CD4-positive, alpha-beta T cell treated with Interleukin-15 for 1 hour (primary cell): ENCODE results near the gene CAPN2.
"Not testable (repeated sequence)": the region's sequence is repeated elsewhere in the genome, so short reads cannot be mapped to it uniquely, and the experiment has no call there.

Source experiments
- DNase-seq: peaks from one replicate; pipeline ENCODE4 v3.0.0-alpha.2; 2020

The CAPN2 gene

DNA sequence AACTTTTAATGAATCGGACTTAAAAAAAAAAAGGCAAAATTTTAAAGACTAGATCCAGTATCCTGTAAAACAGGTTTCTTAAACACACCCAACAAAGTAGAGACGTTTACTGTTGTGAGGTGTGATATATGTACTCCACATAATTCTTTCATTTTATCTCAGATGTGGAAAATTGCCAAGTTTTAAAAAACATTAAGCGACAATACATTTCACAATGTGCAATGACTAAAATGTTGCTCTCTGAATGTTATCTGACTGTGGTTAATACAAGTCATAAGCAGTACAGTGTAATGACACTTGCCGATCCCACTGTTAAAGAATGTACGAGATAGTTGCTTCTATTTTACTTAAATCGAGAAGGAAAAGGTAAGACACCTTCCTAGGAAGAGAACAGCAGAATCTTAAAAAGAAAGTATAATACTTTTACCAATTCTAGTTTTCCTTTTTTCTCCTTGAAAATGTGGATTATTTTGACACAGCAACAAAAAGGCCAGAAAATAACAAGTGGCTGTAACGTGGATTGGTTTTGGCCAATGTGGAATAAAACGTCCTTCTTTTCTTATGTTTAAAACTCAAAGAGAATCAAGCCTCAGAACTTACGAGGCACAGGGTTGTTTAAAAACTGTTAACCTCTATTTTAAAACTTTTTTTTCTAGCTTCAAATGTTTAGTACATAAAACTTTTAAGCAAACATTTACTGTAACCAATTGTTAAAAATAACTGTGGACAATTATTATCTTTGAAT, 82.0 kb downstream of the CAPN2 start:
- DNase-seq: no peak

DNA sequence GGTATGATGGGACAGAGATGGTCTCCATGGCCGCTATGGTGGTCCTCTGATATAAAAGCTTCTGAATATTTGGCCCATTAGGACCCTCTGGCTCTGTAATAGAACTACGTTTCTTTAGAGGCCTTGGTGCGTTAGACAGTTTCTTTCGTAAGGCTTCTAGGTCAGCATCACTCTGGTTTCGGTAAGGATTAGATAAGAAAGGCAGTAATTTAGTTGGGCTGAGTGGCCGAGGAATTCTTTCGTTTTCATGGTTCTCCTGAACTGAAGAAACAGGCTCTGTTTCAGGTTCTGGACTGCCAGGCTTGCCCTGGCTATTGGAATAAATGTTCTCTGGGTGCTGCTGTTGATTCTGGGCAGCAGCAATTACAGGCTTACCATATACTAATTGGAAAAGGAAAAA, 83.9 kb downstream of the CAPN2 start:
- DNase-seq: no peak

DNA sequence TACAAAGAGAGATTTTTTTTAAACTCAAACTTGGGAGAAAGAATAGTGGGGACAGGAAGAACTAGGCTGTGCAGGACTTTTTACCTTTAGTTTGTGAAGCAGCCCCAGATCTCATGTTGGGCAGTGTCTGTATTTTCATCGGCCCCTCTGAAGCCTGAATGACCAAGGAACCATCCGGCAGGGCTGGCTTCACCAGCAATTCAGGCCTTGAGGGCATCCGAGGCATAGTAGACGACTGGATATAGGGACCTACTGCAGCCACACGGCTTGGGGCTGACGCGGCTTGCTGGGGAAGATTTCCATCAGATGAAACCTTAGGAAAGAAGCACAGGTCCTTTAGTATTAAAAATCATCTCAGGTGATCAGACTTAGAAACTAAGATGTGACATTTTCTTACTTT, 89.7 kb downstream of the CAPN2 start:
- no peak for DNase-seq

DNA sequence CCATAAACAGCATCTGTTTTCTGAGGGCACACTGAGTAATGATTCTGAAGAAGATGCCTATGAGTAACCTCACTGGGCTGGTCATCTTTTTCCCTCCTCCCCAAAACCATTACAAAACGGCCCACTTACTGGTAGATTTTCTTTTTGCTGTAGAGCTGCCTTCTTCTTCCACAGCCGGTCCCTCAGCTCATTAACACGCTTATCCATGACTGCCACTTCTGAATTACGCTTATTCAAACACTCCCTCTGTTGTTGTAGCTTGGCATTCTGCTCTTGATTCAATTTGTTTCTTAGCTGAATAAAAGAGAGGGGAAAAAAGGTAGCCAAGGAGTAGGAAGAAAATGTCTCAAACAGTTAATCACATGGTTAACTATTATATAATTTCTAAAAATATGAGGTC, 90.3 kb downstream of the CAPN2 start:
- DNase-seq: no peak

DNA sequence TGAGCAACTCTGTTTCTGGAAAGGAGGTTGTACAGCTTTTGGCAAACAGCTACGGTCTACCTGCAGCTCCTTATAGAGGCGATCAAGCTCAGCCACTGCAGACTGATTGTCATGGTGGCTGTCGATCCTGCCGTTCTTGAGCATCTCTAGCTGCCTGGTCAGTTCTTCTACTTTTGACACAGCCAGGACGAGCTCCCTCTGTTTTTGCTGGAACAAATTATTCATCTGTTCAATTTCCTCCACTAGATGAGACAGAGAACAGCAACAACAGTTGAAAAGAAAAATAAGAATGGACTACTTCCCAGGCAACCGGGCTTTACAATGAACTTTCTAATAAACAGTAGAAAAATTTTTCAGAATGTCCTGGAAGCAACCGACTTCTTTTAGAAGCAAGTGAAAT, 90.9 kb downstream of the CAPN2 start:
- no peak for DNase-seq

DNA sequence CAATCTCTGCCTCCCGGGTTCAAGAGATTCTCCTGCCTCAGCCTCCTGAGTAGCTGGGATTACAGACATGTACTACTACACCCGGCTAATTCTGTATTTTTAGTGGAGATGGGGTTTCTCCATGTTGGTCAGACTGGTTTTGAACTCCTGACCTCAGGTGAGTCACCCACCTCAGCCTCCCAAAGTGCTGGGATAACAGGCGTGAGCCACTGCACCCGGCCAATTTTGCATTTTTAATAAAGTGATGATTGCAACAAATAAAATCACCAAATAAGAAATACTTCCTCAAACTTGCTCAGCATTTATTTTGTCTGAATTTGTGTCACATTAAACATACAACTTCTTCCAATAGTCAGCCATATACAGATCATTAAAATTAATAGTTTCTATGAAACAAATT, 97.6 kb downstream of the CAPN2 start:
- DNase-seq: not testable (repeated sequence)

DNA sequence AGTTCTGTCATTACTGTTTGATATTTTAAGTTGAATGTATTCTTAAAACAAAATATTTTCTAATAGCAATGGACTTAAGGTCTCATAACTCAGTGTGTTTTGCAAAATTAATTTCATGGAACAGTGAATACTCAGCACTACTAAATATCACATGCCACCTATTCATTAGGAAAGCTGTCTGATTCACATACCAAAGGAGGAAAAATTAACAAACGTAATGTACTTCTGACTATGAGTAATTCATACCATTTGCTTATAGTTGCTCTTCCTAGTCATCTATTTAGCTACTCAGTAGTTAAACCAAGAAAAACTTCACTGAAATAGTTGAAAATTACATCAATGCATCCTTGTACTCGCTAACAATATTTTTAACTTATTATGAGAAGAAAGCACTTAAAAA, 98.2 kb downstream of the CAPN2 start:
- DNase-seq: no peak

DNA sequence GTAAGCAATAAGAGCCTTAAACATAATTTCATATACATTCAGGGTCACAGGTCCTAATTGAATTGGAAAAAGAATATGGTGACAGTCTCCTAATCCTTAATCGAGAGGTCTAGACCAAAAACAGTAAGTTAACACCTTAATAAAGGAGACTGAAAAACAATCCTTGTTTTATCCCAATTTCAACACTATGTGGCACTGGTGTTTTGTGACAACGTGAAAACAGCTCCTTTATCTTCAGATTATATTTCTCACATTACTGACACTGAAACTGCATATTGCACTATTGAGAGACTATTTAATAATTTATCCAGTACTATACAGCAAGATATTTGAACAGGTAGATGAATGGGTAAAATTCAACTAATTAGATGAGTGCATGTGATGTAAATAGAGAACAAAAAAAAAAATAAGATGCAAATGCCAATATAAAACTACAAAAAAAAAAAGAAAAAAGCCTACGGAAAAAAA, 99.3 kb downstream of the CAPN2 start:
- no peak for DNase-seq

DNA sequence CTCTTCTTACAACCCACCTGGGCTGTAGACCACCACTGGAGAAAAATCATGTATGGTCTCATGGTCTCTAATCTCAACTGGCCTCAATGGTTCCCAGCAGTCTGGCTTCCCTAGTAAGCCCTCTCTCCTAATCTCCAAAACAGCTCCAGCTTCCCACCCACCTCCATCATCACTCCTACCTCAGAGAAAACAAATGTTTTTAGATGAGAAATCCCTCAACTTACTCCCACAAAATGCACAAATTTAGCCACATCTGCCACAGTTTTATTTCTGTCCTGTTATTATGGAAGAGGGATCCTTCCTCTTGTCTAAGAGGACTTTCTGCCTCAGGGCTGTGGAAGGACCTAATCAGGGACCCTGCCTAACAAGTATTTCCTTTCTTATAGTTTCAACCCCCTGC, 101.3 kb downstream of the CAPN2 start:
- DNase-seq: no peak

DNA sequence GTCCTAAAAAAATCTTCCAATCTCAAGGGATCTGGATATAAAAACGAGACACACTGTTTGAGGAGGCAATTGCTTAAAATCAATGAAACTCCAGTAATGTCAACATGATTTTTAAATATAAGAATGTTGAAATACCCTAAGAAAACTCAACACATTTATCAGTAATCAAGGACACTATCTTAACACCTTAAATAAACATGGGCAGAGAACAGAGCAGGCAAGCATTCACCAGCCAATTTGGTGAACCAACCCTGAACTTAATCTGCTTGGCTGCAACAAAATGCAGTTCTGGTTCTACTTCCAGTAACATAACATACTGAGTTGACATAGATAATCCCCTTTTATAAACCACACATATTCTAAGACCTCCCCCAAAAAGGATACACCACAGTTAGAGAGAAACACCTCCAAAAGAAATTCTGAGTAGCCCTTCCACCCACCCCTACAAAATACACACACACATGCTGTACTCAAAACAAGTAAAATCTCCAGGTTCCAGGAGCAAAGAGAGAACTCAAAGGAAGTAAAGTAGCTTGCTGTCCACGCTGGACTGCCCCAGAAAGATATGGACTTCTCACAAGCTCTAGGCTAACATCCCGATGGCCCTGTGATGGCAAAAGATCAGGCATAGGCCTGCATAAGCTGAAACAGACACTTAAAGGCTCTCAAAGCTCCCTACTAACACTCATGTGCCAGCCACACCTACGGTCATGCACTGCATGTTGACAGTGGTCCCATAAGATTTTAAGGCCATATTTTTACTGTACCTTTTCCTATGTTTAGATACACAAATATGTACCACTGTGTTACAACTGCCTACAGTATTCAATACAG, 102.9 kb downstream of the CAPN2 start:
- DNase-seq: no peak

DNA sequence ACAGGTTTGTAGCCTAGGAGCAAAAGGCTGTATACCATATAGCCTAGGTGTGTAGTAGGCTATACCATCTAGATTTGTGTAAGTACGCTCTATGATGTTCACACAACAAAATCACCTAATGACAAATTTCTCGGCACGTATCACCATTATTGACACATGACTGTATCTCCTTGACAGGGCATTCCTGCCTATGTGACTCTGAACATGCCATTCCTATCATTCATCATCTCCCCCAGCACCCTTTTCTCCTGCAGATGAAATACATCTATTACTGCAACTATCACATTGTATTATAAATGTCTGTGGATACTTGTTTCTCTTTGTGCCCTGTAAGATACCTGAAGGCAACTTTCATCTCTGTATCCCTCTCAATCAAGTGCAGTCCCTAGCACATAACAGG, 103.5 kb downstream of the CAPN2 start:
- DNase-seq: no peak

DNA sequence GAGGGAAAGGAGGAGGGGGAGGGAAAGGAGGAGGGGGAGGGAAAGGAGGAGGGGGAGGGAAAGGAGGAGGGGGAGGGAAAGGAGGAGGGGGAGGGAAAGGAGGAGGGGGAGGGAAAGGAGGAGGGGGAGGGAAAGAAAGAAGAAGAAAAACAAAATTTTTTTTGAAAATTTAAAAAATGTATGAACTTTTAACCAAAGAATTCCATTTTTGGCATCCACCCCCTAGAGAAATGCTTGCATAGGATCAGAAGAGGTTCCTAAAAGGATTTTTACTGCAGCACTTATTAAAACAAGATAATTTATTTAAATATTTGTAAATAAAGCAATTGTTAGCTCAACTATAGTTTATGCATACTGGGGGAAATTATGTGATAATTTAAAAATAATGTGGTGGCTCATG, 104.9 kb downstream of the CAPN2 start:
- DNase-seq: not testable (repeated sequence)

DNA sequence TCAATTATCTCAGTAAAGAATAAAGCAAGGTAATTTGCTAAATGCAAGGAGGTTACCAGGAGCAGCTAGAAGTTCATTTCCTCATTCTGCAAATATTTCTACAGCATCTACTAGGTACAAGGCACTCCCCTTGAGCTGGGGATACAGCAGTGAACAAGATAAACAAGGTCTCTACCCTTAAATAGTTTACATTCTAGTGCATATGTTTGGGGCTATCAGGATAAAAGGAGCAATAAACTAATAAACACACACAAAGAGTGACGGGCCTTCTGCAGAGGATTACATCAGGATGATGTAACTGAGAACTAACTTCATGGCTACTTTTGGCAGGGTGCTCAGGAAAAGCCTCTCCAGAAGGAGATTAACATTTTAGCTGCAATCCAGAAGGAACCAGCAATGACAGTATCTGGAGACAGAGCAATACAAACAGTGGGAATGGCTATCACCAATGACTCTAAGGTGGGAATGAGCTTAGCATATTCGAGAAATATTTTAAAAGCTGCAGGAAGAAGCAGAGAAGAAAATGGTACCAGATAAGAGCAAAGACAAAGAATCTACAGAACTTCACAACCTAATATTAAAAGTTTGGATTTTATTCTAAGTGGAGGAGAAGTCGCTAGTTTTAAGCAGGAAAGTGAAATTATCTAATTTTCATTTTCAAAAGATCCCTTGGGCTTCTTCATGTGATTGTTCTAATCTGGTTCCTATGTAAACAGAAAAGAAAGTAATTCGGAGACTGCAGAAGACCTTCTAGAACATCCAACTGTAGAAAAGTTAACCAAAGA, 107.6 kb downstream of the CAPN2 start:
- no peak for DNase-seq

DNA sequence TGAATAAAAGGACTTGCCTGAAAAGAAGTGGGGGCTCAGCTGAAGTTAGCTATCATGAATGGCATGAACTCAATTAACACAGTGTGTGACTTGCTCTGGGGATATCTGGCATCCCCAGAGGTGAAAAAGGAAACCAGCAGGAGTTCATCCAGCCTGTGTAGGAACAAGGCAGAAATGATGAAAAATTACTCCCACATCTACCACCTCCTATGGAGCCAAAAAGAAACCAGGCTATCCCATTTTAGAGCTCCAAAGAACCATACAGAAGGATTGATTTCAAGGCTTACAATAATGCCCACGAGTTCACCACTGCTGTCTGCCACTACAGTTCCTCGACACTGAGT, 108.1 kb downstream of the CAPN2 start:
- DNase-seq: no peak

DNA sequence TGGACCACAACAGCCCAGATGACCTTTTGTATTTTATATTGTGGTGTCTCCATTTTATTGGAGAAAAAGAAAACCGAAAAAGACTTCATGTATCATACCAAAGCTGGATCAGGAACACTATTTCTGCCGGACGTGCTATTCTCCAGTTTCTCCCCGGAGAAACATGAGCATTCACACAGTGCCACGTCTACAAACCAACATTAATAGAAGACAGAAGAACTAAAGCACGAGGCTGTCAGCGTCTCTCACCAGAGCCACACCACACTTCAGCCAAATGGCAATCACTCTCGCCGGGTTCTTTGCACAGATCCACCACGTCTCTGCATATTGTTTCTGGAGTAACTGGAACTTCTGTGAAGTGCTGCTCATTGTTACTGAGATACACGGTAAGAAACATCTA, 108.6 kb downstream of the CAPN2 start:
- no peak for DNase-seq

DNA sequence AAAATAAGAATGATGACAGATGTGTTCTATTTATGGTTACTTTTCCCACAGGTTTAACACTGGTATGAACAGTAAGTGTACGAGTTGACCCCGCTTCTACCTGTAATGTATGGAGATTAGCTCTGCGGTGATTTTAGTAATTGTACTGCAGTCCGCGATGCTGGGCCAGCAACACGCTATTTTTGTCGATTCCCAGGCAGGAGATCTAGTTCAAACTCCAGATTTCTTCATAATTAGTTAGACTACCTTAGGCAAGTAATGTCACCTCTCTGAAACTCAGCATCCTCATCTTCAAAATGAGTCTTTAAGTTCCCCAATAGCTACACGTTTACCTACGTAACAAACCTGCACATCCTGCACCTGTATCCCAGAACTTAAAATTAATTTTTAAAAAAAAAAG, 111.9 kb downstream of the CAPN2 start:
- DNase-seq: no peak

DNA sequence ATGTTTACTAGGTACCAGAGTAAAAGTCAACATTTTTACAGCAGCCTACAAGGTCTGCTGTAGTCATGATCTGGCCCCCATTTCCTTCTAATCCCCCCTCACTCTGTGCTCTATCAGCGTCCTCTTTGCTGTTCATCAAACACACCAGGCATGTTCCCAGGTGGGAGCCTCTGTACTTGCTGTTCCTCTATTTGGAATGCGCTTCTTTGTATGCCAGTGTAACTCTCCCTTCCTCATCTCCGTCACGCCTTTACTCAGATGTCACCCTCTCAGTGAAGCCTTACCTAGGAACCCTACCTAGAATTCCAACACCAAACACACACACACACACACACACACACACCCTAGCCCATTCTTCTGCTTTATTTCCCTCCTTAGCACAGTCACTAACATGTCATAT, 112.4 kb downstream of the CAPN2 start:
- DNase-seq: no peak
